ENCODE data around the gene SLC12A9.
"Not testable (repeated sequence)": the region's sequence is repeated elsewhere in the genome, so short reads cannot be mapped to it uniquely, and the experiment has no call there.

The SLC12A9 gene

GRCh38 chr7:100899432-100899831 is 46.9 kb downstream of the SLC12A9 start:
- DNase-seq: no peak

- no peak for DNase-seq
Measured at GRCh38 chr7:100900978-100901377, 48.5 kb downstream of the SLC12A9 start.

GRCh38 chr7:100901921-100902332 is 49.4 kb downstream of the SLC12A9 start:
- DNase-seq: no peak

- DNase-seq: no peak
Measured at GRCh38 chr7:100902638-100903037, 50.1 kb downstream of the SLC12A9 start.

GRCh38 chr7:100908512-100908911 is 56.0 kb downstream of the SLC12A9 start:
- DNase-seq: no peak

GRCh38 chr7:100910443-100910842 is 57.9 kb downstream of the SLC12A9 start:
- DNase-seq: not testable (repeated sequence)

- DNase-seq: no peak
Measured at GRCh38 chr7:100911484-100911883, 59.0 kb downstream of the SLC12A9 start.

- DNase-seq: no peak
Measured at GRCh38 chr7:100914208-100914878, 61.8 kb downstream of the SLC12A9 start.

- DNase-seq: no peak
Measured at GRCh38 chr7:100914879-100915447, 62.5 kb downstream of the SLC12A9 start.

Measured in CD4-positive, alpha-beta T cell treated with Interleukin-6 for 4 hours (primary cell).